Measurements from ENCODE around the gene PLEKHA7.

DNA sequence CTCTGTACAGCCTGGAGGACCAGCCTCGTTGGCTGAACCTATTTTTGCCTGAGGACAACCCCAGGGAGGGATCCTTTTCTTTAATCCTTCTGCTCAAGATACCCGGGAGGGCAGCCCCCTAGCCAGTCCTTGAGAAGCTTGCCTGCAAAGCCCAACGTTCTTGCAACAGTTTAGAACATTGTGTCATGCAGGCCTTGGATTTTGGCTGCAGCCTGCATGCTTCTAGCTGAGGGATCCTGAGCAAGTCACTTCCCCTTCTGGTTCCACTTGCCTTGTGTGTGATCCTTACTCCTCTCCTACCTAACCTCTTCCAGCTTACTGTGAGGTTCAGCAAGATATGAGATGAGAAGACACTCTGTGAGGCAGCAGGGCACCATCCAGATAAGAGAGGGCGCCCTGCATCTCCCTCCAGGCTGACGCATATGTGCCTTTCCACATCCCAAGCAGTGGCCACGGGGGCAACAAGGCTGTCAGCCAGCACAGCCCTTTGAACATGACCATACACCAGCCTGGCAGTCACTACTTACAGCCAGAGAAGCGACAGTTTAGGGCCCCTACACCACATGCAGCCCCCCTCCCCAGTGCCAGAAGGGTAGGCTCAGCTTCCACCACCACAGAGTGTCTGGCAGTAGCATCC, 199.7 kb downstream of the PLEKHA7 start:
- TF ChIP-seq POLR2A (IDR thresholded peaks at IDR 0.05; ENCODE audit: extremely low read depth, insufficient read length) (no peak), MYC (IDR thresholded peaks at IDR 0.05; ENCODE audit: low read depth, low read length) (no peak)
- TF ChIP-seq, protein P1, sequence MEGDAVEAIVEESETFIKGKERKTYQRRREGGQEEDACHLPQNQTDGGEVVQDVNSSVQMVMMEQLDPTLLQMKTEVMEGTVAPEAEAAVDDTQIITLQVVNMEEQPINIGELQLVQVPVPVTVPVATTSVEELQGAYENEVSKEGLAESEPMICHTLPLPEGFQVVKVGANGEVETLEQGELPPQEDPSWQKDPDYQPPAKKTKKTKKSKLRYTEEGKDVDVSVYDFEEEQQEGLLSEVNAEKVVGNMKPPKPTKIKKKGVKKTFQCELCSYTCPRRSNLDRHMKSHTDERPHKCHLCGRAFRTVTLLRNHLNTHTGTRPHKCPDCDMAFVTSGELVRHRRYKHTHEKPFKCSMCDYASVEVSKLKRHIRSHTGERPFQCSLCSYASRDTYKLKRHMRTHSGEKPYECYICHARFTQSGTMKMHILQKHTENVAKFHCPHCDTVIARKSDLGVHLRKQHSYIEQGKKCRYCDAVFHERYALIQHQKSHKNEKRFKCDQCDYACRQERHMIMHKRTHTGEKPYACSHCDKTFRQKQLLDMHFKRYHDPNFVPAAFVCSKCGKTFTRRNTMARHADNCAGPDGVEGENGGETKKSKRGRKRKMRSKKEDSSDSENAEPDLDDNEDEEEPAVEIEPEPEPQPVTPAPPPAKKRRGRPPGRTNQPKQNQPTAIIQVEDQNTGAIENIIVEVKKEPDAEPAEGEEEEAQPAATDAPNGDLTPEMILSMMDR (IDR thresholded peaks at IDR 0.05; ENCODE audit: low read depth, low read length) = no peak
- TF ChIP-seq, protein P2, sequence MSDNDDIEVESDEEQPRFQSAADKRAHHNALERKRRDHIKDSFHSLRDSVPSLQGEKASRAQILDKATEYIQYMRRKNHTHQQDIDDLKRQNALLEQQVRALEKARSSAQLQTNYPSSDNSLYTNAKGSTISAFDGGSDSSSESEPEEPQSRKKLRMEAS (IDR thresholded peaks at IDR 0.05; ENCODE audit: low read depth, low read length) = no peak
